ENCODE measurements around the gene SMYD3. TPM values are rescaled to one million over a fixed set of nuclear protein-coding genes. Genes with fewer than 3 reads are reported as not detected.

The SMYD3 gene
- total RNA-seq, 3 donors from 2014 or later = 16.8 to 28.8 (median 19.5) TPM

GRCh38 chr1:245877976-245878375 lies 629.1 kb downstream of the SMYD3 start:
- intact Hi-C loops (cut with DNase I; ENCODE audit: low total_unique reads) = no loop called here
- Histone ChIP-seq H3K36me3 (no peaks in the 10 kb centered on the region), H3K4me1 (no peaks in the 10 kb centered on the region), H3K27me3 (no peaks in the 10 kb centered on the region), H3K4me3 (no peak overlapping the region), H3K27ac (no peak overlapping the region), H3K9me3 (no peaks in the 10 kb centered on the region)
- TF ChIP-seq, protein P1, sequence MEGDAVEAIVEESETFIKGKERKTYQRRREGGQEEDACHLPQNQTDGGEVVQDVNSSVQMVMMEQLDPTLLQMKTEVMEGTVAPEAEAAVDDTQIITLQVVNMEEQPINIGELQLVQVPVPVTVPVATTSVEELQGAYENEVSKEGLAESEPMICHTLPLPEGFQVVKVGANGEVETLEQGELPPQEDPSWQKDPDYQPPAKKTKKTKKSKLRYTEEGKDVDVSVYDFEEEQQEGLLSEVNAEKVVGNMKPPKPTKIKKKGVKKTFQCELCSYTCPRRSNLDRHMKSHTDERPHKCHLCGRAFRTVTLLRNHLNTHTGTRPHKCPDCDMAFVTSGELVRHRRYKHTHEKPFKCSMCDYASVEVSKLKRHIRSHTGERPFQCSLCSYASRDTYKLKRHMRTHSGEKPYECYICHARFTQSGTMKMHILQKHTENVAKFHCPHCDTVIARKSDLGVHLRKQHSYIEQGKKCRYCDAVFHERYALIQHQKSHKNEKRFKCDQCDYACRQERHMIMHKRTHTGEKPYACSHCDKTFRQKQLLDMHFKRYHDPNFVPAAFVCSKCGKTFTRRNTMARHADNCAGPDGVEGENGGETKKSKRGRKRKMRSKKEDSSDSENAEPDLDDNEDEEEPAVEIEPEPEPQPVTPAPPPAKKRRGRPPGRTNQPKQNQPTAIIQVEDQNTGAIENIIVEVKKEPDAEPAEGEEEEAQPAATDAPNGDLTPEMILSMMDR (IDR thresholded peaks at IDR 0.05) = no peak
- TF ChIP-seq POLR2AphosphoS5 (IDR thresholded peaks at IDR 0.05) (no peak), POLR2A (IDR thresholded peaks at IDR 0.05) (no peak)
- no peak for DNase-seq (ENCODE audit: low spot score in 2 of 2)

DNA sequence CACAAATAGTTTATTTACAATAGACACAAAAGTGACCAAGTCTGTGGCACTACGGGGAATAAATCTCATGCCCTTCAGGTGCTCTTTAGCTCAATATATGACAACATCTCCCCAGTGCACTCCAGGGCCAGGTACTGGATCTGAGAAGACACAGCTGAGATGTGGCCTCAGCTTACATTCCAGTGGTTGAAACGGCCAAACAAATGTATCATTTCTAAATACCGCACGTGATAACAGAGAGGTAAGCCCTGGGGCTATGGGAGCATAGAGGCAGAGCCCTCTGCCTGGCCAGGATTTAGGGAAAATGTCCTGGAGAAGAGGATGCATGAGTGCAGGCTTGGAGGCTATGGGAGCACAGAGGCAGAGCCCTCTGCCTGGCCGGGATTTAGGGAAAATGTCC lies 630.5 kb downstream of the SMYD3 start:
- Histone ChIP-seq H3K36me3 (no peaks in the 10 kb centered on the region), H3K9me3 (no peaks in the 10 kb centered on the region), H3K4me3 (no peak overlapping the region), H3K27ac (no peak overlapping the region), H3K4me1 (no peaks in the 10 kb centered on the region), H3K27me3 (no peaks in the 10 kb centered on the region)
- TF ChIP-seq POLR2A (IDR thresholded peaks at IDR 0.05) (no peak), POLR2AphosphoS5 (IDR thresholded peaks at IDR 0.05) (no peak)
- TF ChIP-seq, protein P1 (IDR thresholded peaks at IDR 0.05) = no peak
- no peak for DNase-seq (ENCODE audit: low spot score in 2 of 2)
- intact Hi-C loops (cut with DNase I; ENCODE audit: low total_unique reads) = no loop called here

DNA sequence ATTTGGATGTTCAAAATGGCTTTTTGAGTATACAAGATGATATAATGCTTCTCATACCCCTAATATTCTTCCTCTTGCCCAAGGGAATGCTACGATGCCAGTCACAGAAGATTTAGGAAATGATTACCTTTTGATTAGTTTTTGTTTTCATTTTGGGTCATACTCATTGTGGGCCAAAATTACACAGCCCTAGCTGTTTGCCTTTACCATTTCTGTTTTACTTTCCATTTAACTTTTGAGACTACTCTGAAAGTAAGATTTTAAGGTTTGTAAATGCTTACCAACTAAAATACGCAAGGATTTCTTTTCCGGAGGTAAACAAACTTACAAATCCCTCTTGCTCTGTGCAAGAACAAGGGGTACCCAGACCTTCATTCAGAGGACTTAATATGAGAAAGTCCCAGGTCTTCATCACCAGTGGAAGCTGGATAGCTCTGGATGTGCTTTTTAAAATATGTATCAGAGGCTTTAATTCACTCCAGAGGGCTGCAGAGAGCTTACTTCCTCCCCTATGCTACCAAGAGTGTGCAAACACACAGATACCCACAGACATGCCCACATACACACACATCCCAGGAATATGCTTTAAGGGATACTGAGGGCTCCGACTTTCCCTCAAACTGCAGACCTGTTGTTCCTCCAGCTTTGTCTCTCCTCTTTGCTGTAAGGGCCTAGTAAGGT lies 631.4 kb downstream of the SMYD3 start:
- no peak for DNase-seq (ENCODE audit: low spot score in 2 of 2)
- Histone ChIP-seq H3K9me3 (no peaks in the 10 kb centered on the region), H3K27ac (no peak overlapping the region), H3K36me3 (no peaks in the 10 kb centered on the region), H3K4me3 (no peak overlapping the region), H3K4me1 (no peaks in the 10 kb centered on the region), H3K27me3 (no peaks in the 10 kb centered on the region)
- no peak for TF ChIP-seq POLR2A (IDR thresholded peaks at IDR 0.05)
- TF ChIP-seq, protein P1 (IDR thresholded peaks at IDR 0.05) = no peak
- no peak for TF ChIP-seq POLR2AphosphoS5 (IDR thresholded peaks at IDR 0.05)
- intact Hi-C loops (cut with DNase I; ENCODE audit: low total_unique reads) = no loop called here

GRCh38 chr1:245874942-245875580 lies 632.0 kb downstream of the SMYD3 start:
- peak overlapping the region in 1 of 3 donors; percentile 26 for H3K4me3 ChIP-seq
- intact Hi-C loops (cut with DNase I; ENCODE audit: low total_unique reads) = no loop called here
- H3K4me1 ChIP-seq = no peaks in the 10 kb centered on the region
- no peaks in the 10 kb centered on the region for H3K27me3 ChIP-seq
- no peaks in the 10 kb centered on the region for H3K9me3 ChIP-seq
- no peaks in the 10 kb centered on the region for H3K36me3 ChIP-seq
- DNase-seq (ENCODE audit: low spot score in 2 of 2) = peak in 1 of 2 donors; percentile 19
- H3K27ac ChIP-seq = no peak overlapping the region
- TF ChIP-seq, protein P1 (IDR thresholded peaks at IDR 0.05) = no peak
- TF ChIP-seq POLR2AphosphoS5 (IDR thresholded peaks at IDR 0.05) (no peak), POLR2A (IDR thresholded peaks at IDR 0.05) (no peak)

- intact Hi-C loops (cut with DNase I; ENCODE audit: low total_unique reads) = no loop called here
- no peak for DNase-seq (ENCODE audit: low spot score in 2 of 2)
- Histone ChIP-seq H3K36me3 (no peaks in the 10 kb centered on the region), H3K9me3 (no peaks in the 10 kb centered on the region), H3K4me1 (no peaks in the 10 kb centered on the region), H3K4me3 (no peak overlapping the region), H3K27me3 (no peaks in the 10 kb centered on the region), H3K27ac (no peak overlapping the region)
- no peak for TF ChIP-seq POLR2AphosphoS5 (IDR thresholded peaks at IDR 0.05)
- TF ChIP-seq, protein P1 (IDR thresholded peaks at IDR 0.05) = no peak
- no peak for TF ChIP-seq POLR2A (IDR thresholded peaks at IDR 0.05)
Measured at GRCh38 chr1:245873883-245874671, 633.0 kb downstream of the SMYD3 start.
